Naive thymus-derived CD8-positive, alpha-beta T cell (primary cell): ENCODE data around the gene SLC16A12. TPM values are rescaled to one million over a fixed set of nuclear protein-coding genes. Genes with fewer than 3 reads are reported as not detected.
"Not testable (repeated sequence)": the region's sequence is repeated elsewhere in the genome, so short reads cannot be mapped to it uniquely, and the experiment has no call there.

Source experiments
- ATAC-seq, 2 donors: fragments of 150-1000 bp; cut with Tn5 transposase in 1 of 2; sonication (Bioruptor Pico), chemical (Tn5 transposase) in 1 of 2; 1 replicate in 1 of 2; 2 replicates in 1 of 2; pipeline ENCODE4 v1.10.0; 2021; ENCODE audit warnings: mild to moderate bottlenecking in 2 of 2, moderate library complexity in 2 of 2
- POLR2A ChIA-PET: fragments of 350-600 bp; sonication (Branson Sonifier 250); formaldehyde crosslinking; loops from one replicate; lab custom pipeline; 2021; ENCODE audit warnings: antibody characterized with exemption; lab: Charles Lee
- DNase-seq, 10 donors: peaks; one replicate each; pipeline versions ENCODE4 v3.0.0 to v3.0.0-alpha.2; 2020 to 2022
- H3K27ac Mint-ChIP-seq, 10 donors: one replicate each; pipeline ENCODE4 v1.8.0; 2020 to 2022; ENCODE audit warnings: mild to moderate bottlenecking in 10 of 10, mixed read lengths in 10 of 10, moderate library complexity in 4 of 10, inconsistent platforms in 1 of 10
- H3K27me3 Mint-ChIP-seq, 5 donors: one replicate each; pipeline ENCODE4 v1.8.0; 2021 to 2022; ENCODE audit warnings: mixed read lengths in 5 of 5
- H3K36me3 Mint-ChIP-seq, 3 donors: one replicate each; pipeline ENCODE4 v1.8.0; 2020 to 2022; ENCODE audit warnings: mixed read lengths in 3 of 3, mild to moderate bottlenecking in 2 of 3, inconsistent platforms in 1 of 3
- H3K4me1 Mint-ChIP-seq, 4 donors: one replicate each; pipeline ENCODE4 v1.8.0; 2021 to 2022; ENCODE audit warnings: mixed read lengths in 4 of 4
- H3K4me3 Mint-ChIP-seq, 10 donors: one replicate each; pipeline ENCODE4 v1.8.0; 2020 to 2022; ENCODE audit warnings: mild to moderate bottlenecking in 10 of 10, mixed read lengths in 10 of 10, moderate library complexity in 6 of 10, inconsistent platforms in 1 of 10
- H3K9me3 Mint-ChIP-seq, 9 donors: one replicate each; pipeline ENCODE4 v1.8.0; 2020 to 2022; ENCODE audit warnings: mixed read lengths in 9 of 9, mild to moderate bottlenecking in 3 of 9, inconsistent platforms in 1 of 9, moderate library complexity in 1 of 9
- polyA plus RNA-seq, 3 donors: library from polyadenylated mRNA; unstranded; fragments of 300-500 nt; fragmentation: Illumina TruSeq; gene quantifications; one replicate each; pipeline ENCODE4 v1.2.3, GENCODE V29; 2021
- total RNA-seq, 8 experiments: library from RNA in 2 of 8; stranded (reverse) in 2 of 8; gene quantifications; one replicate each; pipeline ENCODE4 v1.2.3 and lab custom pipeline; 2021 to 2026

SLC16A12 gene
- total and polyA plus RNA-seq, 5 experiments from 2014 or later = not detected

DNA sequence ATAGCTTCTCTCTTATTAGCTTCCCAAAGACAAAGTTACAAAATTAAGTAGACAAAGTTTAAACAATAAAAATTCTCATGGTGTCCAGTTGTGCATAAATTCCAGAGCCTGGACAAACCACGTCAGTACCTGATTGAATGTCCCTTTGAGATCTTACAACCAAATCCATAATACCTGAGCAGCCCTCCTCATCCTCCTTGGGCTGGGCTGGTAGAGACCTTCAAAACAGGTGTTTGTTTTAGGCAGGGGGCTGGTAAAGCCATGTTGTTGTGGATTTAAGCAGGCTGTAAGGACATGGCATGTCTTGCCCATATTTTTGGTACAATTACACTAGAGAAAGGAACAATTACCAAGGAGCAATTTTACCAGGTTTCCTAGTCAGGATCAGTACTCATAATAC lies 118.9 kb downstream of the SLC16A12 start:
- peaks cover 0 to 28% (median 12%) of the 10 kb centered on the region in 3 donors for H3K36me3 Mint-ChIP-seq
- peak overlapping the region; percentile 92 to 100 (median 97) for H3K4me3 Mint-ChIP-seq
- no peak for DNase-seq
- ATAC-seq = no peak
- no peaks in the 10 kb centered on the region for H3K9me3 Mint-ChIP-seq
- no peaks in the 10 kb centered on the region for H3K27me3 Mint-ChIP-seq
- H3K4me1 Mint-ChIP-seq = peaks cover 26 to 83% (median 53%) of the 10 kb centered on the region in 4 donors
- H3K27ac Mint-ChIP-seq = peak overlapping the region; percentile 45 to 100 (median 98)
- POLR2A ChIA-PET = no interaction called here

DNA sequence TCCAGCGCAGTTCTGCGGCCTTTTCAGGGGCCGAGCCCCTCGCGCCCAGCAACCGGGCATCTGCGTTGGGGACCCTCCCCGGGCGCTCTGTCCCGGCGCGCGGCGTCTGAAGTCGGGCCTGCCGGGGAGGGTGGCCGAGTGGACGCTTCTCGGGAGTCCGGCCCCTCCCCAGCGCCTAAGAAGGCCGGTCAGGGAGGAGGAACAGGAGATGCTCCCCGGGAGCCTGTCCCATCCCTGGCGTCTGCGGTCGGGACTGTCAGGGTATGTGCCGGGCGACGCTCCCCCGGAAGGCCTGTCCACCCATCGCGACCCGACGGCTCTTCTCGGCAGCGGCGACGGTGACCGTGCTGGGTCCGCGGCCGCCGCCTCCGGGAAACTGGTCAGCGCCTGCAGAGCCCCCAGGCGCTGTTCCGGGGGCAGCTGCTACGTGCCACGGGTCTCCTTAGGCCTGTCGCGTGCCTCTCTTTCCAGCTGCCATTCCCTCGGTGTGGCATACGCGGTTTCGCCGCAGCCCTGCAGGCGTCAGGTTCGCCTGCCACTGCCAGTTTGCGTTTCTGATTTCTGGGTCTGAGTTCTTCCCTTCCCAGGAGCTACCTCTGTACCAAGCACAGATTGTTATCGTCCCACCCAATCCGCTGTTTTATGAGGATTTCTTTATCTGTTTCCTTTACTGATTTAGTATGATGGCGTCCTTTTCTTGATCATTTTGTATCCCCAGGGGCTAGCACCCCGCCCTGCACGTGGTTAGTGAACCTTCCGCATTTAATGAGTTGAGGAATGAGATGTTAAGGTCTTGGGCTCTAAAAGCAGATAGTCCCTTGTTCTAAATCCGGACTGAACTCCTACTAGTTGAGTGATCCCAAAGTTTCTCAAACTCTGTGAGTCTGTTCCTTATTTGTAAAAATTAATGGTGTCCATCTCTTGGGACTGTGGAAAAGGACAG lies 120.2 kb downstream of the SLC16A12 start:
- peak; percentile 18 to 71 (median 46) for DNase-seq
- Mint-ChIP-seq H3K27ac (peak overlapping the region; percentile 91 to 100 (median 98)), H3K36me3 (peaks cover 0 to 15% (median 4%) of the 10 kb centered on the region in 3 donors), H3K4me1 (peaks cover 29 to 83% (median 55%) of the 10 kb centered on the region in 4 donors), H3K4me3 (peak overlapping the region; percentile 92 to 100 (median 97)), H3K9me3 (no peaks in the 10 kb centered on the region), H3K27me3 (no peaks in the 10 kb centered on the region)
- POLR2A ChIA-PET = interaction anchor here (0.6 to 4.7 kb wide), 9 partner anchors 9 to 205 kb away, joined by 4 to 70 read pairs (median 4); partner anchors contain the start of genes IFIT1, IFIT2 and LIPA
- ATAC-seq = peak; percentile 52 to 54

DNA sequence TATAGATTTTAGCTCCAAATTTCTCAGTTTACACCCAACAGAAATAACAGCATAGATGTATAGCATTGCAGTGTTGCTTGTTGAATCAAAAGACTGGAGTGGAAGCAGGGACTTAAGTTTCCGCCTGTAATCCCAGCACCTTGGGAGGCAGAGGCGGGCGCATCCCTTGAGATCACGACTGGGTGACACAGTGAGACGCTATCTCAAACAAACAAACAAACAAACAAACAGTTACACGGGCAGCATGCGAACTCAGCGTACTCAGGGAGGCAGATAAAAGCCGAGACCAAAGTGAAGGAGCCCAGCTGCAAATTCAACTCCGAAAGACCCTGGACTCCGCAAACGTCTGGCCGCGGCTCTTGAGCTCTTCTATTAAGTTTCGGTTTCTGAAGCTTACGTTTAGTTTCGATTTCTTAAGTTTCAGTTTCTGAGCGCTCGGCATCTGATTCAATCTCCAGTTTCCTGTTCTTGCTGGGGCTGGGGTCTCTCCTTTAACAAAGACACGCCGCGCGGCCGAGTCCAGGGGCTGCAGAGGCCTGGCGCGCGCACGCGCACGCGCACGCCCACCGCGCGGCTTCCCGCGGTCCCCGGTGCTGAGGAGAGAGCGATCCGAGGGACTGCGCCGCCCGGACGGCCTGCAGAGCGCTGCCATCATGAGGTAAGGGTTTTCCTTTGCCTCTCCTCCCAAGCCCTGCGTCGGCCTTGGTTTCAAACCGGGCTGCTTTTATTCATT lies 121.1 kb downstream of the SLC16A12 start, which contains the start of gene IFIT5:
IFIT5 (plus strand) TSS at position 423 of the 733 bp plus-strand sequence; CDS start at position 654, 231 bp downstream.
- DNase-seq (peak; percentile 53 to 81 (median 68)), ATAC-seq (peak; percentile 81 to 85)
- Mint-ChIP-seq H3K4me3 (peak within 1 kb of the TSS; percentile 92 to 100 (median 97)), H3K9me3 (no peaks in the 10 kb centered on the region), H3K27me3 (no peaks in the 10 kb centered on the region), H3K27ac (peak within 1 kb of the TSS; percentile 91 to 100 (median 98)), H3K36me3 (peaks cover 0 to 14% (median 2%) of the 10 kb centered on the region in 3 donors), H3K4me1 (peaks cover 26 to 78% (median 52%) of the 10 kb centered on the region in 4 donors)
- POLR2A ChIA-PET = interaction anchor here (0.6 to 4.7 kb wide), 9 partner anchors 10 to 535 kb away, joined by 3 to 70 read pairs (median 4); partner anchors contain the start of genes IFIT1, IFIT2, LIPA and STAMBPL1

DNA sequence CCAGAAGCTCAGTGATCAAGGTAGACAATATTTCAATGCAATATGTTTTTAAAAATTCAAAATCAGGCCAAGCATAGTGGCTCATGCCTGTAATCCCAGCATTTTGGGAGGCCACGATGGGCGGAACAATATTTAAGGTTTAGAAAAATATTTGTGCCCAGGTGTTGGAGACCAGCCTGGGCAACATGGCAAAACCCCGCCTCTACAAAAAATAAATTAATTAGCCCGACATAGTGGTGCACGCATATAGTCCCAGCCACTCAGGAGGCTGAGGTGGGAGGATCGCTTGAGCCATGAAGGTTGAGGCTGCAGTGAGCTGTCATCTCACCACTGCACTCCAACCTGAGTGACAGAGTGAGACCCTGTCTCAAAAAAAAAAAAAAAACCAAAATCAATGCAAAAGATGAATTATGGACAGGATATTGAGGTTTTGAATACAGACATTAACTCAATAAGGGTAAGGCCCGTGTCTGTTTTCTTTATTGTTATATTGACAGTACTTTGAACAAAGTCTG lies 121.9 kb downstream of the SLC16A12 start:
- H3K36me3 Mint-ChIP-seq = peaks cover 0 to 14% (median 2%) of the 10 kb centered on the region in 3 donors

DNA sequence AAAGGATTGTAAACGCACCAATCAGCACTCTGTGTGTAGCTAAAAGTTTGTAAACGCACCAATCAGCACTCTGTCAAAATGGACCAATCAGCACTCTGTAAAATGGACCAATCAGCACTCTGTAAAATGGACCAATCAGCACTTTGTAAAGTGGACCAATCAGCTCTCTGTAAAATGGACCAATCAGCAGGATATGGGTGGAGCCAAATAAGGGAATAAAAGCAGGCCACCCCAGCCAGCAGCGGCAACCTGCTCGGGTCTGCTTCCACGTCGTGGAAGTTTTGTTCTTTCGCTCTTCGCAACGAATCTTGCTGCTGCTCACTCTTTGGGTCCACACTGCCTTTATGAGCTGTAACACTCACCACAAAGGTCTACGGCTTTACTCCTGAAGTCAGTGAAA lies 123.1 kb downstream of the SLC16A12 start:
- not testable (repeated sequence) for H3K27me3 Mint-ChIP-seq, H3K9me3 Mint-ChIP-seq, ATAC-seq, H3K36me3 Mint-ChIP-seq
- POLR2A ChIA-PET = interaction anchor here (2.0 to 4.7 kb wide), 3 partner anchors 9 to 161 kb away, joined by 8 to 70 read pairs (median 13); partner anchors contain the start of genes IFIT1 and LIPA
- Mint-ChIP-seq H3K4me1 (peaks cover 22 to 58% (median 40%) of the 10 kb centered on the region in 4 donors), H3K4me3 (peak overlapping the region; percentile 52 to 99 (median 77)), H3K27ac (peak overlapping the region in 9 of 10 donors; percentile 31 to 100 (median 90))
- peak; percentile 13 to 82 (median 48) for DNase-seq

More for the DNA sequence above, 121.9 kb downstream of the SLC16A12 start:
- no peak for DNase-seq
- Mint-ChIP-seq H3K4me3 (peak overlapping the region; percentile 92 to 100 (median 96)), H3K27me3 (no peaks in the 10 kb centered on the region), H3K27ac (peak overlapping the region; percentile 91 to 100 (median 98)), H3K9me3 (no peaks in the 10 kb centered on the region), H3K4me1 (peaks cover 26 to 69% (median 52%) of the 10 kb centered on the region in 4 donors)
- POLR2A ChIA-PET = interaction anchor here (1.0 to 4.7 kb wide), 6 partner anchors 10 to 534 kb away, joined by 4 to 70 read pairs (median 10); partner anchors contain the start of genes IFIT1, IFIT2, LIPA and STAMBPL1
- no peak for ATAC-seq

DNA sequence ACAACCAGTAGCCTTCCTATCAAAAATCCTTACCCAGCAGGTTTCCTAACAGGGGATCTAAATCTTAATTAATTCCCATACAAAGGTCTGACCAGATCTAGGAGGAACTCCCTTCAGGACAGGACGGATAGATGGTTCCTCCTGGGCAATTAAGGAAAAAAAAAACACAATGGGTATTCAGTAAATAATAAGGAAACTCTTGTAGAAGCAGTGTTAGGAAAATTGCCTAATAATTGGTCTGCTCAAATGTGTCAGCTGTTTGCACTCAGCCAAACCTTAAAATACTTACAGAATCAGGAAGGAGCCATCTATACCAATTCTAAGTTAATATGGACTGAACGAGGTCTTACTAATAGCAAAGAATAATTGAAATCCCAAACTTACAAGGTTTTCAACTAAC lies 124.3 kb downstream of the SLC16A12 start:
- H3K27me3 Mint-ChIP-seq, H3K36me3 Mint-ChIP-seq, H3K9me3 Mint-ChIP-seq, ATAC-seq, DNase-seq: not testable (repeated sequence)
- H3K4me3 Mint-ChIP-seq = peak overlapping the region in 1 of 10 donors; percentile 2
- H3K4me1 Mint-ChIP-seq = peaks cover 17 to 49% (median 31%) of the 10 kb centered on the region in 4 donors
- POLR2A ChIA-PET = interaction anchor here (4.7 kb wide), 1 partner anchor 19 kb away, joined by 70 read pairs; the partner anchor contains the start of gene IFIT1
- peak overlapping the region in 5 of 10 donors; percentile 3 to 100 (median 37) for H3K27ac Mint-ChIP-seq

DNA sequence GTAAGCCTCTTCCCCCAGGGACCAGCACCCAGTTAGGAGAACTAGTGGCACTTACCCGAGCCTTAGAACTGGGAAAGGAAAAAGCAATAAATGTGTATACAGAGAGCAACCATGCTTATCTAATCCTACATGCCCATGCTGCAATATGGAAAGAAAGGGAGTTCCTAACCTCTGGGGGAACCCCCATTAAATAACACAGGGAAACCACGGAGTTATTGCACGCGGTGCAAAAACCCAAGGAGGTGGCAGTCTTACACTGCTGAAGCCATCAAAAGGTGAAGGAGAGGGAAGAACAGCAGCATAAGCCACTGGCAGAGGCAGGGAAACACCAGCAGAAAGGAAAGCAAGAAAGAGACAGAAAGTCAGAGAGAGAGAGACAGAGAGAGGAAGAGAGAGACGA lies 124.8 kb downstream of the SLC16A12 start:
- H3K9me3 Mint-ChIP-seq, DNase-seq, ATAC-seq, H3K27me3 Mint-ChIP-seq, POLR2A ChIA-PET, H3K36me3 Mint-ChIP-seq: not testable (repeated sequence)
- Mint-ChIP-seq H3K4me3 (peak overlapping the region in 1 of 10 donors; percentile 36), H3K4me1 (peaks cover 14 to 43% (median 25%) of the 10 kb centered on the region in 4 donors), H3K27ac (peak overlapping the region in 4 of 10 donors; percentile 37 to 100 (median 64))

DNA sequence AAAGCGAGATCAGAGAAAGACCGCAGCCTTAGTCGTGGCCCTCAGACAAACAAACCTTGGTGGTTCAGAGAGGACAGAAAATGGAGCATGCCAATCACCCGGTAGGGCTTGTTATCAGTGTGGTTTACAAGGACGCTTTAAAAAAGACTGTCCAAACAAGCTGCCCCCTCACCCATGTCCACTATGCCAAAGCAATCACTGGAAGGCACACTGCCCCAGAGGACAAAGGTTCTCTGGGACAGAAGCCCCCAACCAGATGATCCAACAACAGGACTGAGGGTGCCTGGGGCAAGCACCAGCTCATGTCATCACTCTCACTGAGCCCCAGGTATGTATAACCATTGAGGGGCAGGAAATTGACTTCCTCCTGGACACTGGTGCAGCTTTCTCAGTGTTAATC lies 126.1 kb downstream of the SLC16A12 start:
- H3K27ac Mint-ChIP-seq, H3K27me3 Mint-ChIP-seq, POLR2A ChIA-PET, H3K9me3 Mint-ChIP-seq, DNase-seq, H3K4me3 Mint-ChIP-seq, ATAC-seq: not testable (repeated sequence)
- peaks cover 0 to 10% (median 6%) of the 10 kb centered on the region in 3 donors for H3K36me3 Mint-ChIP-seq
- H3K4me1 Mint-ChIP-seq = peaks cover 11 to 38% (median 21%) of the 10 kb centered on the region in 4 donors

DNA sequence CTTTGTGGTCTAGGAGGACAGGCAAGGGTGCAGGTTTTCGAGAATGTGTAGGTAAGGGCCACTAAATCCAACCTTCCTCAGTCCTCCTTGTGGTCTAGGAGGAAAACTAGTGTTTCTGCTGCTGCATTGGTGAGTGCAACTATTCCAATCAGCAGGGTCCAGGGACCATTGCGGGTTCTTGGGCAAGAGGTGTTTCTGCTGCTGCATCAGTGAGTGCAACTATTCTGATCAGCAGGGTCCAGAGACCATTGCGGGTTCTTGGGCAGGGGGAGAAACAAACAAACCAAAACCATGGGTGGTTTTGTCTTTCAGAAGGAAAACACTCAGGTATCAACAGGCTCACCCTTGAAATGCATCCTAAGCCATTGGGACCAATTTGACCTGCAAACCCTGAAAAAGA lies 127.6 kb downstream of the SLC16A12 start:
- POLR2A ChIA-PET = interaction anchor here (1.4 kb wide), 1 partner anchor 15 kb away, joined by 8 read pairs; the partner anchor contains the start of gene IFIT1
- not testable (repeated sequence) for DNase-seq, H3K27ac Mint-ChIP-seq, ATAC-seq, H3K4me3 Mint-ChIP-seq, H3K27me3 Mint-ChIP-seq, H3K9me3 Mint-ChIP-seq
- H3K36me3 Mint-ChIP-seq = peaks cover 5 to 25% (median 15%) of the 10 kb centered on the region in 3 donors
- peaks cover 9 to 28% (median 15%) of the 10 kb centered on the region in 4 donors for H3K4me1 Mint-ChIP-seq

DNA sequence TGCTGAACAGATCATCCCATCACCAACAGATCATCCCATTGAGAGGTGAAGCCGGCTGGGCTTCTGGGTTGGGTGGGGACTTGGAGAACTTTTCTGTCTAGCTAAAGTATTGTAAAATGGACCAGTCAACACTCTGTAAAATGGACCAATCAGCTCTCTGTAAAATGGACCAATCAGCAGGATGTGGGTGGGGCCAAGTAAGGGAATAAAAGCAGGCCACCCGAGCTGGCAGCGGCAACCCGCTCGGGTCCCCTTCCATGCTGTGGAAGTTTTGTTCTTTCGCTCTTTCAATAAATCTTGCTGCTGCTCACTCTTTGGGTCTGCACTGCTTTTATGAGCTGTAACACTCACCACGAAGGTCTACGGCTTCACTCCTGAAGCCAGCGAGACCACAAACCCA lies 129.2 kb downstream of the SLC16A12 start:
- H3K27me3 Mint-ChIP-seq, H3K27ac Mint-ChIP-seq, ATAC-seq, H3K4me3 Mint-ChIP-seq, H3K9me3 Mint-ChIP-seq, POLR2A ChIA-PET, DNase-seq: not testable (repeated sequence)
- peaks cover 11 to 38% (median 23%) of the 10 kb centered on the region in 3 donors for H3K36me3 Mint-ChIP-seq
- H3K4me1 Mint-ChIP-seq = peaks cover 4 to 17% (median 11%) of the 10 kb centered on the region in 4 donors
